Prostate gland (tissue), 2 donors: ENCODE measurements around the gene DAB1.

ENCODE experiments used
- POLR2AphosphoS5 ChIP-seq: sonication (generic); formaldehyde crosslinking; IDR thresholded peaks from one replicate; pipeline ENCODE4 v1.6.1; 2017; ENCODE audit warnings: antibody characterized with exemption
- TF ChIP-seq, protein P1 (sequence below), 4 experiments: fragments of 200-600 bp in 2 of 4; fragments of 450-650 bp in 2 of 4; sonication (generic) in 2 of 4; IDR thresholded peaks; 1 replicate in 3 of 4; 2 replicates in 1 of 4; pipeline ENCODE4 v1.5.1; 2016 to 2019; ENCODE audit warnings: antibody characterized with exemption in 4 of 4, mild to moderate bottlenecking in 2 of 4, moderate library complexity in 2 of 4

DNA sequence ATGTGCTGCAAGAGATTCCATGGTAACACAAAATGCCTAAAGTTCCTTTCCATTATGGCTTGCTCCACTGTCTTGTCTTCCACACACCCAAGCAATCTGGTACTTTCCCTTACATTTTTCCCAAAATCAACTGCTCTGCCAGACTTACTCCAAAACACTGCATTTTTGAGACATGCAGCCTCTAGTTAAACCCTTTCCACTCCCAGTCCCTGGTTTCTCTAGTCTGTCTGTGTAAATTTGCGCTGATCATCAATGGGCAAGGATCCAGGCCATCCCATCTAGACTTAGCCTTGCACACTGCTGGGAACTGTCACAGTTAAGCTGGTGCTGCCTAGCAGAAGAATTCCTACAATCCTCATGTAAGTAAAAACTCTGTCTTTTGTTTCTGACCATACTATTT, 47.8 kb downstream of the DAB1 start:
- TF ChIP-seq POLR2AphosphoS5 = no peak
- TF ChIP-seq, protein P1, sequence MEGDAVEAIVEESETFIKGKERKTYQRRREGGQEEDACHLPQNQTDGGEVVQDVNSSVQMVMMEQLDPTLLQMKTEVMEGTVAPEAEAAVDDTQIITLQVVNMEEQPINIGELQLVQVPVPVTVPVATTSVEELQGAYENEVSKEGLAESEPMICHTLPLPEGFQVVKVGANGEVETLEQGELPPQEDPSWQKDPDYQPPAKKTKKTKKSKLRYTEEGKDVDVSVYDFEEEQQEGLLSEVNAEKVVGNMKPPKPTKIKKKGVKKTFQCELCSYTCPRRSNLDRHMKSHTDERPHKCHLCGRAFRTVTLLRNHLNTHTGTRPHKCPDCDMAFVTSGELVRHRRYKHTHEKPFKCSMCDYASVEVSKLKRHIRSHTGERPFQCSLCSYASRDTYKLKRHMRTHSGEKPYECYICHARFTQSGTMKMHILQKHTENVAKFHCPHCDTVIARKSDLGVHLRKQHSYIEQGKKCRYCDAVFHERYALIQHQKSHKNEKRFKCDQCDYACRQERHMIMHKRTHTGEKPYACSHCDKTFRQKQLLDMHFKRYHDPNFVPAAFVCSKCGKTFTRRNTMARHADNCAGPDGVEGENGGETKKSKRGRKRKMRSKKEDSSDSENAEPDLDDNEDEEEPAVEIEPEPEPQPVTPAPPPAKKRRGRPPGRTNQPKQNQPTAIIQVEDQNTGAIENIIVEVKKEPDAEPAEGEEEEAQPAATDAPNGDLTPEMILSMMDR (IDR thresholded peaks at IDR 0.05) = no peak
